ENCODE measurements around the gene HECA. TPM values are rescaled to one million over a fixed set of nuclear protein-coding genes. Genes with fewer than 3 reads are reported as not detected.

The HECA gene
- total RNA-seq, 2 experiments from 2014 or later = 51.6 to 63.4 TPM

Other genes starting within 250 kb of the HECA start
- gene REPS1, start 146.8 kb upstream of the HECA start, total RNA-seq = 10 to 100 TPM; 60.3 to 90.9 TPM
- 100 to 1,000 TPM in 1 of 2 experiments, 10 to 100 TPM in 1; 92.5 to 180 TPM for gene ABRACL, start 106.3 kb upstream of the HECA start, total RNA-seq
- gene TXLNB, start 156.9 kb downstream of the HECA start, total RNA-seq = under 1 TPM; 0.26 to 0.27 TPM
- 10 to 100 TPM; 45.1 to 58.1 TPM for gene CITED2, start 239.6 kb downstream of the HECA start, total RNA-seq

Data from activated CD4-positive, alpha-beta T cell treated with anti-CD3 and anti-CD28 coated beads for 36 hours (primary cell).